ENCODE data around the gene CTSC.

CTSC gene

GRCh38 chr11:88312628-88313027, 24.9 kb downstream of the CTSC start:
- TF ChIP-seq FOXP2 (optimal IDR thresholded peaks at IDR 0.05; ENCODE audit: borderline replicate concordance, extremely low read depth, extremely low read length, insufficient read depth) (no peak), REST (IDR thresholded peaks at IDR 0.05; ENCODE audit: insufficient read depth in 1 of 2, low read depth in 2 of 2, low read length in 2 of 2) (no peak), TAF1 (IDR thresholded peaks at IDR 0.05; ENCODE audit: borderline replicate concordance, insufficient read depth, low read length) (no peak), SIN3A (IDR thresholded peaks at IDR 0.05; ENCODE audit: borderline replicate concordance, insufficient read depth, low read length) (no peak), POLR2AphosphoS5 (IDR thresholded peaks at IDR 0.05; ENCODE audit: low read depth, low read length) (no peak)

GRCh38 chr11:88310246-88310645, 27.3 kb downstream of the CTSC start:
- TF ChIP-seq SIN3A (IDR thresholded peaks at IDR 0.05; ENCODE audit: borderline replicate concordance, insufficient read depth, low read length) = no peak
- no peak for TF ChIP-seq FOXP2 (optimal IDR thresholded peaks at IDR 0.05; ENCODE audit: borderline replicate concordance, extremely low read depth, extremely low read length, insufficient read depth)
- no peak for TF ChIP-seq REST (IDR thresholded peaks at IDR 0.05; ENCODE audit: insufficient read depth in 1 of 2, low read depth in 2 of 2, low read length in 2 of 2)
- no peak for TF ChIP-seq TAF1 (IDR thresholded peaks at IDR 0.05; ENCODE audit: borderline replicate concordance, insufficient read depth, low read length)
- no peak for TF ChIP-seq POLR2AphosphoS5 (IDR thresholded peaks at IDR 0.05; ENCODE audit: low read depth, low read length)

- TF ChIP-seq SIN3A (IDR thresholded peaks at IDR 0.05; ENCODE audit: borderline replicate concordance, insufficient read depth, low read length) = no peak
- TF ChIP-seq FOXP2 (optimal IDR thresholded peaks at IDR 0.05; ENCODE audit: borderline replicate concordance, extremely low read depth, extremely low read length, insufficient read depth) = no peak
- no peak for TF ChIP-seq REST (IDR thresholded peaks at IDR 0.05; ENCODE audit: insufficient read depth in 1 of 2, low read depth in 2 of 2, low read length in 2 of 2)
- TF ChIP-seq POLR2AphosphoS5 (IDR thresholded peaks at IDR 0.05; ENCODE audit: low read depth, low read length) = no peak
- no peak for TF ChIP-seq TAF1 (IDR thresholded peaks at IDR 0.05; ENCODE audit: borderline replicate concordance, insufficient read depth, low read length)
Observed at GRCh38 chr11:88308576-88308975, 29.0 kb downstream of the CTSC start.

GRCh38 chr11:88307749-88308425, 29.6 kb downstream of the CTSC start:
- TF ChIP-seq POLR2AphosphoS5 (IDR thresholded peaks at IDR 0.05; ENCODE audit: low read depth, low read length) (no peak), FOXP2 (optimal IDR thresholded peaks at IDR 0.05; ENCODE audit: borderline replicate concordance, extremely low read depth, extremely low read length, insufficient read depth) (no peak), TAF1 (IDR thresholded peaks at IDR 0.05; ENCODE audit: borderline replicate concordance, insufficient read depth, low read length) (no peak), SIN3A (IDR thresholded peaks at IDR 0.05; ENCODE audit: borderline replicate concordance, insufficient read depth, low read length) (no peak), REST (IDR thresholded peaks at IDR 0.05; ENCODE audit: insufficient read depth in 1 of 2, low read depth in 2 of 2, low read length in 2 of 2) (no peak)

All from PFSK-1 (cell line).